K562 (cell line): ENCODE measurements around the gene CNKSR2. TPM values are rescaled to one million over a fixed set of nuclear protein-coding genes. Genes with fewer than 3 reads are reported as not detected.

Experiments
- ATAC-seq: fragments of 200-7000 bp; cut with Tn5 transposase; 3 replicates; pipeline ENCODE4 v1.9.1; 2020; ENCODE audit warnings: moderate library complexity
- BruUV-seq: library from RNA; stranded (reverse); fragments of 400-500 nt; replicated peaks from 2 replicates; lab custom pipeline; 2021; lab: Mats Ljungman, UMichigan
- CTCF ChIA-PET: fragments of 300-600 bp; formaldehyde crosslinking; extraction: SDS; loops from one replicate; lab custom pipeline; 2021; ENCODE audit warnings: low intra/inter-chr PET ratio; lab: Yijun Ruan, JAX
- POLR2A ChIA-PET: fragments of 300-600, 350-650 bp; sonication (Branson Sonifier 250); formaldehyde crosslinking; extraction: SDS; loops from one replicate; lab custom pipeline; 2021; ENCODE audit warnings: antibody characterized with exemption, inconsistent platforms; lab: Yijun Ruan, JAX
- DNase-seq, 4 experiments: peaks; one replicate each; pipeline versions ENCODE4 v3.0.0 to v3.0.0-alpha.2; 2011 to 2018; ENCODE audit warnings: low spot score in 3 of 4, mixed read lengths in 3 of 4; ENCODE audit errors: extremely low read depth in 1 of 4
- FAIRE-seq: peaks from 2 replicates; lab custom pipeline; 2011; peaks lifted over from hg19 to GRCh38; lab: Jason Lieb, UNC
- H2AFZ ChIP-seq: 2 replicates; pipeline ENCODE4 v1.6.0; 2011; ENCODE audit warnings: low read depth, low read length, control low read depth, inconsistent platforms
- H3K27ac ChIP-seq: fragments of 200-600 bp; 3 replicates; pipeline ENCODE4 v1.8.0; 2011; ENCODE audit warnings: low read depth, mild to moderate bottlenecking, control low read depth, inconsistent platforms, low read length, moderate library complexity, mixed read lengths; ENCODE audit errors: extremely low read depth
- H3K27me3 ChIP-seq, 2 experiments: fragments of 300-600 bp in 1 of 2; 2 replicates in 1 of 2; 3 replicates in 1 of 2; pipeline versions ENCODE4 v1.6.0 to v1.8.0; 2011; ENCODE audit warnings: inconsistent platforms in 2 of 2, low read length in 2 of 2, mild to moderate bottlenecking in 1 of 2, mixed read lengths in 1 of 2, moderate library complexity in 1 of 2; ENCODE audit not compliant: control insufficient read depth in 2 of 2, insufficient read depth in 2 of 2
- H3K36me3 ChIP-seq: fragments of 300-600 bp; 3 replicates; pipeline ENCODE4 v1.8.0; 2011; ENCODE audit warnings: mild to moderate bottlenecking, low read length, inconsistent platforms; ENCODE audit not compliant: control insufficient read depth, insufficient read depth
- H3K4me1 ChIP-seq, 2 experiments: fragments of 200-600 bp in 1 of 2; replicated peaks in 1 of 2; 2 replicates in 1 of 2; 3 replicates in 1 of 2; pipeline versions ENCODE4 v1.5.1 to v1.8.0; 2011; ENCODE audit warnings: inconsistent platforms in 2 of 2, low read length in 2 of 2, mild to moderate bottlenecking in 1 of 2, mixed read lengths in 1 of 2, moderate library complexity in 1 of 2; ENCODE audit not compliant: control insufficient read depth in 2 of 2, insufficient read depth in 2 of 2
- H3K4me2 ChIP-seq: 2 replicates; pipeline ENCODE4 v1.6.1; 2011; ENCODE audit warnings: low read length, control low read depth, inconsistent platforms, mixed read lengths; ENCODE audit not compliant: insufficient read depth
- H3K4me3 ChIP-seq: fragments of 200-600 bp; sonication (generic), shearing (Covaris generic); 2 replicates; pipeline ENCODE4 v1.5.1; 2016; ENCODE audit warnings: control low read depth, inconsistent platforms
- H3K79me2 ChIP-seq: fragments of 200-600 bp; 3 replicates; pipeline ENCODE4 v1.8.0; 2011; ENCODE audit warnings: low read length, inconsistent platforms; ENCODE audit not compliant: control insufficient read depth, insufficient read depth
- H3K9ac ChIP-seq, 2 experiments: 2 replicates each; pipeline versions ENCODE4 v1.6.0 to v1.6.1; 2011; ENCODE audit warnings: low read depth in 2 of 2, low read length in 2 of 2, control low read depth in 1 of 2, inconsistent platforms in 1 of 2, mild to moderate bottlenecking in 1 of 2, mixed read lengths in 1 of 2; ENCODE audit not compliant: insufficient read depth in 1 of 2
- H3K9me1 ChIP-seq: one replicate; pipeline ENCODE4 v1.6.0; 2011; ENCODE audit warnings: inconsistent platforms, mild to moderate bottlenecking, low read length, moderate library complexity; ENCODE audit not compliant: control insufficient read depth, insufficient read depth
- H3K9me3 ChIP-seq: replicated peaks from 2 replicates; pipeline ENCODE4 v1.5.1; 2011; ENCODE audit warnings: low read depth, low read length, inconsistent platforms; ENCODE audit not compliant: control insufficient read depth, insufficient read depth
- H4K20me1 ChIP-seq: replicated peaks from 2 replicates; pipeline ENCODE4 v1.6.1; 2011; ENCODE audit warnings: low read length, inconsistent platforms, mixed read lengths; ENCODE audit not compliant: control insufficient read depth, insufficient read depth
- ADNP ChIP-seq: fragments of 200-800 bp; sonication (Bioruptor generic); IDR thresholded peaks from 2 replicates; pipeline ENCODE4 v1.6.1; 2016; ENCODE audit warnings: missing genetic modification characterization, missing compliant biosample characterization
- CAMTA2 ChIP-seq: fragments of 250-450 bp; sonication (Bioruptor Pico); conservative IDR thresholded peaks from 2 replicates; pipeline ENCODE4 v1.5.1; 2022
- CBFA2T3 ChIP-seq: fragments of 450-650 bp; IDR thresholded peaks from 2 replicates; pipeline ENCODE4 v1.6.1; 2017
- CBX5 ChIP-seq: IDR thresholded peaks from 2 replicates; pipeline ENCODE4 v1.6.1; 2014; ENCODE audit warnings: low read depth, borderline replicate concordance
- GTF2E2 ChIP-seq: fragments of 200-800 bp; sonication (Bioruptor generic); IDR thresholded peaks from 2 replicates; pipeline ENCODE4 v1.6.1; 2016; ENCODE audit warnings: missing genetic modification characterization, missing compliant biosample characterization
- HNRNPLL ChIP-seq: fragments of 200-400 bp; formaldehyde crosslinking; IDR thresholded peaks from 2 replicates; pipeline ENCODE4 v1.6.1; 2017; ENCODE audit warnings: low read length, low read depth, mild to moderate bottlenecking; ENCODE audit not compliant: poor library complexity, severe bottlenecking
- KDM5B ChIP-seq: fragments of 200-600 bp; sonication (generic); IDR thresholded peaks from 2 replicates; pipeline ENCODE4 v1.6.1; 2012; ENCODE audit warnings: low read depth, mild to moderate bottlenecking, moderate library complexity, low read length, control low read depth, inconsistent platforms; ENCODE audit not compliant: insufficient replicate concordance
- MAZ ChIP-seq, 2 experiments: fragments of 450-650 bp in 1 of 2; sonication (generic) in 1 of 2; formaldehyde crosslinking; IDR thresholded peaks in 1 of 2; conservative IDR thresholded peaks in 1 of 2; 2 replicates each; pipeline versions ENCODE4 v1.4.0 to v1.5.0; 2020; ENCODE audit warnings: mild to moderate bottlenecking in 1 of 2, missing genetic modification reagents in 1 of 2
- NFIX ChIP-seq: fragments of 250-450 bp; sonication (Bioruptor Pico); IDR thresholded peaks from 2 replicates; pipeline ENCODE4 v1.4.0; 2020; ENCODE audit warnings: low read depth, mild to moderate bottlenecking, moderate library complexity
- NFYB ChIP-seq: IDR thresholded peaks from 2 replicates; pipeline ENCODE4 v1.6.1; 2011; ENCODE audit warnings: mild to moderate bottlenecking, moderate library complexity; ENCODE audit not compliant: insufficient read length; ENCODE audit errors: extremely low read depth
- OTX1 ChIP-seq: fragments of 450-650 bp; formaldehyde crosslinking; IDR thresholded peaks from 2 replicates; pipeline ENCODE4 v1.4.0; 2022; ENCODE audit warnings: mild to moderate bottlenecking
- TEAD2 ChIP-seq: fragments of 450-650 bp; IDR thresholded peaks from 2 replicates; pipeline ENCODE4 v1.6.1; 2016; ENCODE audit warnings: missing genetic modification characterization, control low read depth, missing compliant biosample characterization
- XRCC3 ChIP-seq: fragments of 450-650 bp; IDR thresholded peaks from 2 replicates; pipeline ENCODE4 v1.6.1; 2017; ENCODE audit warnings: mild to moderate bottlenecking, moderate library complexity
- YBX1 ChIP-seq: fragments of 450-650 bp; IDR thresholded peaks from 2 replicates; pipeline ENCODE4 v1.7.1; 2016; ENCODE audit warnings: mild to moderate bottlenecking
- ZNF41 ChIP-seq: fragments of 250-450 bp; sonication (Bioruptor Pico); conservative IDR thresholded peaks from 2 replicates; pipeline ENCODE4 v1.4.0; 2020; ENCODE audit warnings: mild to moderate bottlenecking
- WGBS: fragments of 100-300 bp; shearing (Covaris generic); methylation state at CpG from one replicate; pipeline ENCODE4 v1.1.6; 2016; ENCODE audit warnings: low coverage, mixed read lengths; ENCODE audit not compliant: insufficient coverage; ENCODE audit errors: missing lambda C conversion rate; 5-methylcytosine and 5-hydroxymethylcytosine counted together
- in situ Hi-C: fragments of 300-500 bp; cut with MboI; formaldehyde crosslinking; loops from 4 replicates; pipeline ENCODE4 v1.15.0; 2018; ENCODE audit warnings: inconsistent platforms, mixed read lengths
- intact Hi-C: fragments of 100-400 bp; cut with micrococcal nuclease; formaldehyde crosslinking; loops from 2 replicates; pipeline ENCODE4 v1.14.2; 2022
- polyA plus RNA-seq, 8 experiments: library from polyadenylated mRNA; depleted of rRNA in 4 of 8; stranded (reverse) in 5 of 8; unstranded in 3 of 8; fragments of >200 nt; fragmentation: Nextera tagmentation in 2 of 8; fragmentation: Illumina TruSeq in 1 of 8; extraction: Ambion mirVana in 2 of 8; extraction: Trizol in 1 of 8; gene quantifications; 2 replicates each; pipeline versions ENCODE4 v1.2.1 to v1.2.3, GENCODE V29; 2011 to 2014; ENCODE audit warnings: inconsistent platforms in 1 of 8, missing spikeins in 1 of 8
- total RNA-seq, 7 experiments: library from RNA; depleted of rRNA in 6 of 7; stranded (reverse); fragments of >200 nt in 6 of 7; fragmentation: Illumina TruSeq in 2 of 7; extraction: Trizol in 2 of 7; gene quantifications; 2 replicates each; pipeline versions ENCODE4 v1.2.1 to v1.2.3, GENCODE V29; 2011 to 2021; ENCODE audit warnings: low replicate concordance in 1 of 7
- TF ChIP-seq, protein P1 (sequence below), 2 experiments: fragments of 450-650 bp; conservative IDR thresholded peaks; 2 replicates each; pipeline ENCODE4 v1.6.1; 2017; ENCODE audit warnings: mild to moderate bottlenecking in 2 of 2, moderate library complexity in 2 of 2
- TF ChIP-seq, protein P2 (sequence below): fragments of 250-450 bp; sonication (Bioruptor Pico); IDR thresholded peaks from 2 replicates; pipeline ENCODE4 v1.8.0; 2021; ENCODE audit warnings: mild to moderate bottlenecking, moderate library complexity
- TF ChIP-seq, protein P3 (sequence below), 2 experiments: IDR thresholded peaks in 1 of 2; conservative IDR thresholded peaks in 1 of 2; 2 replicates each; pipeline ENCODE4 v1.6.1; 2016; ENCODE audit warnings: low read depth in 2 of 2, mild to moderate bottlenecking in 1 of 2, missing compliant biosample characterization in 1 of 2, missing genetic modification characterization in 1 of 2, moderate library complexity in 1 of 2

The CNKSR2 gene
- total and polyA plus RNA-seq, 9 of the 15 experiments (the other 6 are each of a cell fraction or from before 2014, with no cell fraction given) = not detected

DNA sequence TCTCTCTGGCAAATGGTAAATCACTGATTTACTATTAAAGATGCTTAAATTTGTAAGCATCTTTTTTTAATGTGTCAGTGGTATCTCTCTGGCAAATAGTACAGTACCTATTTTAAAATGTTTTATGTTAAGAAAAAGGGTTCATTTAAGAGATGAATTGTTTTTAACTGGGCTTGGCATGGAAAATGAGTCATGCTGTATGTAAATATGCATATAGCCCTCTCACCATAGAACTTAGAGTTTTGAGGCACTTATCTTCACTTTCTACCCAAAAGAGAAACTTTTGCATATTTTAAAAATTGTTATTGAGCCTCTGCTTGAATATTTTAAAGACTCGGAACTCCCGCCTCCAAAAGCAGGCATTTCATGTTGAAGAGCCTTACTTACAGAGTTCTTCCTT is 246.0 kb downstream of the CNKSR2 start:
- intact Hi-C loops (no loop called here), in situ Hi-C loops (no loop called here)
- no peak overlapping the region for H3K4me3 ChIP-seq
- DNase-seq (no peak), ATAC-seq (no peak), FAIRE-seq (no peak)
- no peaks in the 10 kb centered on the region for H3K36me3 ChIP-seq
- no peaks in the 10 kb centered on the region for H3K9me1 ChIP-seq
- H3K27me3 ChIP-seq = no peaks in the 10 kb centered on the region
- H4K20me1 ChIP-seq = no peaks in the 10 kb centered on the region
- no peak for TF ChIP-seq ADNP (tag)
- TF ChIP-seq ZNF41 (CRISPR knock-in tag) = no peak
- TF ChIP-seq, protein P1, sequence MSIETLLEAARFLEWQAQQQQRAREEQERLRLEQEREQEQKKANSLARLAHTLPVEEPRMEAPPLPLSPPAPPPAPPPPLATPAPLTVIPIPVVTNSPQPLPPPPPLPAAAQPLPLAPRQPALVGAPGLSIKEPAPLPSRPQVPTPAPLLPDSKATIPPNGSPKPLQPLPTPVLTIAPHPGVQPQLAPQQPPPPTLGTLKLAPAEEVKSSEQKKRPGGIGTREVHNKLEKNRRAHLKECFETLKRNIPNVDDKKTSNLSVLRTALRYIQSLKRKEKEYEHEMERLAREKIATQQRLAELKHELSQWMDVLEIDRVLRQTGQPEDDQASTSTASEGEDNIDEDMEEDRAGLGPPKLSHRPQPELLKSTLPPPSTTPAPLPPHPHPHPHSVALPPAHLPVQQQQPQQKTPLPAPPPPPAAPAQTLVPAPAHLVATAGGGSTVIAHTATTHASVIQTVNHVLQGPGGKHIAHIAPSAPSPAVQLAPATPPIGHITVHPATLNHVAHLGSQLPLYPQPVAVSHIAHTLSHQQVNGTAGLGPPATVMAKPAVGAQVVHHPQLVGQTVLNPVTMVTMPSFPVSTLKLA (conservative IDR thresholded peaks at IDR 0.05) = no peak
- no peak for TF ChIP-seq XRCC3
- no peak for TF ChIP-seq NFYB
- no peak for TF ChIP-seq HNRNPLL
- no peak for TF ChIP-seq CAMTA2 (CRISPR knock-in tag)
- no peak for TF ChIP-seq MAZ (CRISPR knock-in tag; conservative IDR thresholded peaks at IDR 0.05 in 1 of 2, IDR thresholded peaks at IDR 0.05 in 1 of 2)
- no peak for TF ChIP-seq GTF2E2 (tag)
- no peak for TF ChIP-seq TEAD2 (tag)
- no peak for TF ChIP-seq CBX5
- TF ChIP-seq, protein P2, sequence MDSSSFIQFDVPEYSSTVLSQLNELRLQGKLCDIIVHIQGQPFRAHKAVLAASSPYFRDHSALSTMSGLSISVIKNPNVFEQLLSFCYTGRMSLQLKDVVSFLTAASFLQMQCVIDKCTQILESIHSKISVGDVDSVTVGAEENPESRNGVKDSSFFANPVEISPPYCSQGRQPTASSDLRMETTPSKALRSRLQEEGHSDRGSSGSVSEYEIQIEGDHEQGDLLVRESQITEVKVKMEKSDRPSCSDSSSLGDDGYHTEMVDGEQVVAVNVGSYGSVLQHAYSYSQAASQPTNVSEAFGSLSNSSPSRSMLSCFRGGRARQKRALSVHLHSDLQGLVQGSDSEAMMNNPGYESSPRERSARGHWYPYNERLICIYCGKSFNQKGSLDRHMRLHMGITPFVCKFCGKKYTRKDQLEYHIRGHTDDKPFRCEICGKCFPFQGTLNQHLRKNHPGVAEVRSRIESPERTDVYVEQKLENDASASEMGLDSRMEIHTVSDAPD (CRISPR knock-in tag) = no peak
- no peak for TF ChIP-seq CBFA2T3
- TF ChIP-seq YBX1 = no peak
- TF ChIP-seq OTX1 (CRISPR knock-in tag) = no peak
- no peak for TF ChIP-seq KDM5B
- no peak for TF ChIP-seq NFIX (CRISPR knock-in tag)
- TF ChIP-seq, protein P3, sequence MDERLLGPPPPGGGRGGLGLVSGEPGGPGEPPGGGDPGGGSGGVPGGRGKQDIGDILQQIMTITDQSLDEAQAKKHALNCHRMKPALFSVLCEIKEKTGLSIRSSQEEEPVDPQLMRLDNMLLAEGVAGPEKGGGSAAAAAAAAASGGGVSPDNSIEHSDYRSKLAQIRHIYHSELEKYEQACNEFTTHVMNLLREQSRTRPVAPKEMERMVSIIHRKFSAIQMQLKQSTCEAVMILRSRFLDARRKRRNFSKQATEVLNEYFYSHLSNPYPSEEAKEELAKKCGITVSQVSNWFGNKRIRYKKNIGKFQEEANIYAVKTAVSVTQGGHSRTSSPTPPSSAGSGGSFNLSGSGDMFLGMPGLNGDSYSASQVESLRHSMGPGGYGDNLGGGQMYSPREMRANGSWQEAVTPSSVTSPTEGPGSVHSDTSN (CRISPR knock-in tag; IDR thresholded peaks at IDR 0.05; ENCODE audit: low read depth) = no peak
- TF ChIP-seq, protein P3 (tag; conservative IDR thresholded peaks at IDR 0.05; ENCODE audit: low read depth) = no peak
- TF ChIP-seq, all 486 proteins: peak for 0
- H2AFZ ChIP-seq = no peak overlapping the region
- no TSS peak for BruUV-seq
- H3K4me1 ChIP-seq = no peaks in the 10 kb centered on the region
- ChIA-PET CTCF (no interaction called here), POLR2A (no interaction called here)
- WGBS = 0% methylated on average over 2 of the region's 2 CpGs
- H3K27ac ChIP-seq = no peak overlapping the region
- H3K9ac ChIP-seq = no peak overlapping the region
- H3K79me2 ChIP-seq = no peaks in the 10 kb centered on the region
- no peak overlapping the region for H3K4me2 ChIP-seq
- no peaks in the 10 kb centered on the region; the same call in 1 of the 2 replicates for H3K9me3 ChIP-seq
